HG03025 (cell line): ENCODE results near the gene HTR4.
"Not testable (repeated sequence)": the region's sequence is repeated elsewhere in the genome, so short reads cannot be mapped to it uniquely, and the experiment has no call there.

ENCODE experiments used
- ATAC-seq: cut with Tn5 transposase; IDR thresholded peaks from one replicate; pipeline ENCODE4 v1.9.1; 2021; ENCODE audit warnings: mild to moderate bottlenecking, moderate library complexity; ENCODE audit not compliant: unreplicated experiment, low FRiP score

HTR4 gene

DNA sequence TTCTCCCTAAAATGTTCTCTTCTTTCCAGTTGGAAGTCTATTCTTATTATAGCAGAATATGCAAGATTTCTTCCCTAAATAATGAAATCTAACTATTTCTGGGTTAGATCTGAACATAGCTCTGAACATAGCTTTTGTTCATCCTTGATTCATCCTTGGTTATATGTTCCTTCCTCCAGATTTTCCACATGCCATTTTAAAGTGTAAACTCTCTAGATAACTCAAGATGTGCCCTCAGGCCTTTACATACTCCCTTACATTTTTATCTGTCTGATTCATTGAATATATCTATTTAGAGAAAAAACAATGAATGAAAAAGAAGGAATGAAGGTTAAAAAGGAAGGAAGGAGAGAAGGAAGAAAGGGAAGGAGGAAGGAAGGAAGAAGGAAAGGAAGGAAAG lies 169.7 kb downstream of the HTR4 start:
- no peak for ATAC-seq

DNA sequence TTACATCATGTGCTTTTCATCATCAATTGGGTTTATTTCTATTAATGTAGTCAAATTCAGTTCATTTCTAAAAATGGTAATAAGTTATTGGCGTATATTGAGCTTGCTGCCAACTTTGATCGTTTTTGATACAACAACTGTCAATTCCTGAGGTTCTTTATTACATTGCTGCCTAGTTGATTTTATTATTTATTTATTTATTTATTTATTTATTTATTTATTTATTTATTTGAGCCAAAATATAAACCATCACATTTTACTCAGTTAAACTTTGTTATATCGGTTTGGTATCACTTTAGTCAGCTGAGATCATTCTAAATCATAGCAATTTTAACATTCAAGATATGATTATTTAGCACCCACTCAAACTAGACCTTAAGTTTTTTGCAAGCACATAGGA lies 170.6 kb downstream of the HTR4 start:
- ATAC-seq = no peak

DNA sequence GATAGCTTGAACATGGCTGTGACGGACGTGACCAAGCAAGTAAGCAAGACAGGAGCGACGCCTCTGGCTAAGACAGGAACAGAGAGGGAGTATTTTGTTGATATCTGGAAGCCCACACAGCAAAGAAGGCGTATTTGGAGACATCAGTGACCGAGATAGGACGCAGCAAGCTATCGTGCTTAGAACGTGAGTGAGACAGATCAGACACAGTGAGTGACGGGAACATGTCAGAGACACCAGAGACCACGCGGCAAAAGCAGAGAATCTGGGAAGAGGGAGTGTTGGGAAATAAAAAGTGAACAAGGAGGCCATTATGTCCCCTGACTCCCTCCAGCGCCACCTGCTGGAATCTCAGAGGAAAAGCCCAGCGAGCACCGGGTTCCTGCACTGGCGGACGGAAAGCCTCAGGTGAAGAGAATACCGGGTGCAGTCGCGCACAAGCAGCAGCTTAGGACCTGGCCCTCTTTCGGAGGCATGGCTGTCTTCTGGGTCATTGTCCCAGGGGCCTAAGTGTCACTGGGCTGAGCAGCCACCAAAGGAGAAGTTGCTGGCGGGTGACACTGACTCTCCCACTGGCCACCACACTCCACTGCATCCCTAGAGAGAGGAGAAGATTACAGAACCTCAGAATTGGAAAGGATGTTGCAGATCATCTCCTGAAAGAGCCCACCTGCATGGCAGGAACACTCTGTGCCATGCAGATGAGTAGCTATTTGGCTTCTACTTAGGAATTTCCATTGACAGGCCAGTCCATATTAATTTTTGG lies 171.4 kb downstream of the HTR4 start:
- peak; percentile 74 for ATAC-seq

DNA sequence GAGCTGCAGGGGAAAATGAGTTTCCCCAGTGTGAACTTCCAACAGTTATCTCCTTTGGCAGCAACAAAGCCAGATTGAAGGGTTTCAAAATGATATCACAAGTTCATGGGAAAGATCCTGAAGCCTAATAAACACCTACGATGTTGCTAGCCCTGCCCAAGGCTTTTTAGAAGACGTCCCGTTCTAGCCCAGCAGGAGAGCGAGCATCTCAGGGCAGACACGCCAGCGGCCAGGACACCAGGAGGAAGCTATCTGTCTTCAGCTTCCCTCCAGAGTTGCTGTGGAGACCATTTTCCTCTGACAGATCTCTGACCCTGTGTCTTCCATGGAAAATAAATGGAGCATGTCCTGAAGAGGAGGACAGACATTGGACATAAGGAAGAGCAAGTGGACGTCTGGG lies 172.1 kb downstream of the HTR4 start:
- ATAC-seq = no peak

DNA sequence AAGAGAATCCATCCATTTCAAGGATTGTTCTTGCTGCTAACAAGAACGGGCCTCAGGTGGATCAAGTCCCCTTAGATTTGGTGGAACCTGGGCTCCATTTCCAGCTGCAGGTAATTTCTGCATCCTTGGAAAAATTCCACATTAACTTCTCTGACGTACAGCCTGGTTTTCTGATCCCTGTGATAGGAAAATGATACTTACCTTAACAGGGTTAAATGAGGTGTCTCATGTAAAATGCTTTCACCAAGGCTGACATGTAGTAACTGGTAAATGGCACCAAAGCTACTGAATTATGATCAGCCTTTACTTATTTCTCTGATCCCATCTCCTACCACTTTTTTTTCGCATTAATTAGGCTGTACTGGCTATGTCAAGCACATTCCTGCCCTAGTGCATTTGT lies 176.9 kb downstream of the HTR4 start:
- ATAC-seq = no peak

DNA sequence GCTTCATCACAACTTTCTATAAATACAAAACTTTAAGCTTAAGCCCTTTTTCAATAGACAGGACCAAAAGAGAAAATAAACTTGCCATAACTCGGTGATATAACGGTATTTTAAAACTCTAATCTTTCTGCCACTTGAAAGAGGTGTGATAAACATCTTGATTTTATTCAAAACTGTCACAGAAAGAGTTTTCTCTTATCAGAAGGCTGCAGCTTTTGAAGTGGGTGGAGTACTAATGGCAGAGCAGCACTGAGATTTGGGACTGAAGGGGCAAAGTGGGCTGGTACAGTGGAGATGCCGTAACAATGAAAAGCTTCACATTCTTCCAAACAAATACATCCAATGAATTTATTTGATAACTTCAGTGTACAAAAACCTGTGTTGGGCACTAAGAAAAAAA lies 178.0 kb downstream of the HTR4 start:
- ATAC-seq = no peak

DNA sequence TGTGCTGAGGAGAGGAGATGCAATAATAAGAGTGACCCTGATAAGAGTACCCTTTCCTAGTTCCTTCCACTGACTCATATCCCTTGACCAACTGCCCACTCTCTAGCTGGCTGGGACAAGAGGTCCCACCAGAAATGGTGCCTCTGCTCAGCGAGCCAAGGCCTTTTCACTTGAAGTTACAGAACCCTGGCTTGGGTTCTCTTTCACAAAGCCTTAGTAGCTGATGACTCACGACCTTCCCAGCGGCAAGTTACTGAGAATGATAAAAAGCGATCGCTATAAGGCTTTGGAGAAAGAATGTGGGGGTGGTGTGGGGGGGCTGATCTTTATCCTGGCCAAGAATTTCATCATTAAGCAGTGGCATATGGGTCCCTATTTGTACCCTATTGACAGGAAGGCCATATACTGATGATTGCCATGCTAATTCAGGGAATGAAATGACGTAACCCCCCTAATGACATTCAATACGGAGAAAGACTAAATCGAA lies 180.3 kb downstream of the HTR4 start:
- ATAC-seq = no peak

DNA sequence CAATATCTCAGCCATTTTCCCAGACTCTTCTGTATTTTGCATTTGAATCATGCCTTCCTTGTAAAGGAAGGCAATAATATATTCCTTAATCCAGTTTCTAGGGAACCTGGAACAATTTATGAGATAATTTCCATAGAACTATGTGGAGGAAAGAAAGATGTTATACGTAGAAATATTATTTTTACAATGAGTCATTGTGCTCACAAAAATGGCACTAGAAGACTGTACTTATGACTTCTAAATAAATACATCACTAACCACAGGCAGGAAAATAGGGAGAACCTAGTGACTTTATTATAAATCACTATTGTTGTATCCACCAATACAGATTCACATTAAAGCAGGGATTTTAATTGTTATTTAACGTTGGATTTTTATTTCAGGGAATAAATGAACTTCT lies 182.9 kb downstream of the HTR4 start:
- ATAC-seq = no peak

DNA sequence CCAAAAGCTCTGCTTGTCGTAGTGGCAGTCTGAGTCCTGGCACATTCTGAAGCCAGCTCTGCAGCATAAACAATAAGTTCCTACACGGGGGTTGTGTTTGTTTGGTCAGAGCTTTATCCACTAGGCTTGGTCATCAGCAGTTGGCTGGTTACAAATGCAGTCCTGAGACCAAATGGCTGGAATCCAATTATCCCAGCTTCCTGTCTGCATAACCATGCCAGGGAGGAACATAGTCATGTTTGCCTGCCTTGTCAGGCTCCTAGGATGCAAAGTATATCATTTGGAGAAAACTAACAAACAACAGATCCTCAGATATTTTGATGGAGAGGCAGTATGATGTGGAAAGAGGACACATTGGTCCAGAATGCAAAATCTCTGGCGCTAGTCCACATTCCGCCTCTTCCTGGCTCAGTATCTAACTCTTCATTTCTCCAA lies 184.8 kb downstream of the HTR4 start:
- no peak for ATAC-seq

DNA sequence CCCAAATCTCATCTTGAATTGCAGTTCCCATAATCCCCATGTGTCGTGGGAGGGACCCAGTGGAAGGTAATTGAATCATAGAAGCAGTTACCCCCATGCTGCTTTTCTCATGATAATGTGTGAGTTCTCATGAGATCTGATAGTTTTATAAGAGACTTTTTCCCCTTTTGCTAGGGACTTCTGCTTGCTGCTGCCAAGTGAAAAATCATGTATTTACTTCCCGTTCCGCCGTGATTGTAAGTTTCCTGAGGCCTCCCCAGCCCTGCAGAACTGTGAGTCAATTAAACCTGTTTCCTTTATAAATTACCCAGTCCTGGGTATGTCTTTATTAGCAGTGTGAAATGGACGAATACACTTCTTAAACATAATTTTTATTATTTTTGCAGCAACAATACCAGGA lies 185.6 kb downstream of the HTR4 start:
- ATAC-seq = not testable (repeated sequence)

DNA sequence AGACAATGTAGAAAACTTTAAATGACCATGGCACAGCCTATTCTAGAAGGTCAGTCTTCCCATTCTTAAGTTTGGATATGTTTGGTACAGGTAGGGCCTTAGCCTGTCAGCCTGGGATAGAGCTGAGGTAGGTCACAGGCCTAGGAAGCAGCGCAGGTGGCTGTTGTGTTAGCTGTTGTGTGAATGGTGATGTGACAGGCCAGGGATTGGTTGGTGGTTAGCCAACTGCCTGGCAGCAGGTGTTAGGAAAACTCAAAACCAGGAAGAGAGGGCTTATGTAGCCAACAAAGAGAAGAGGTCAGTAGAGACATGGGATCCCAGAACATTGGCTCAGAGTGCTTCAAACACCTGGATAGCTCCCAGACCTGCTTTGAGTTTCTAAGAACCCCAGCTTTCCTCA lies 186.4 kb downstream of the HTR4 start:
- ATAC-seq = no peak

DNA sequence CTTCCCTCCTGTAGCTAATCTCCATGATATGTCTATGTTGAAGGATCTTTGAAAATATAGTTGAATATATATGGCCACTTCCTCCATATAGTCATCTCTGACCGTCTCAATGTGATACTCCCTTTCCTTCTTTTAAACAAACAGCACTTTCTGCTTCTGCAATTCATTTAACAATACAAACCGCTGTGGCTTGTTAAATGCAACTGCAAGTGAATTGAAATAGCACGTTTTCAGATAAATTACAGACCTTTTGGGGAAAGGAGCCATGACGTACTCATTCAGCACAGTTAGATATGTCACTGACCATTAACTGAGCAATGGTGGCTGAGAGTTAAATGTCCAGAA lies 188.1 kb downstream of the HTR4 start:
- ATAC-seq = no peak

DNA sequence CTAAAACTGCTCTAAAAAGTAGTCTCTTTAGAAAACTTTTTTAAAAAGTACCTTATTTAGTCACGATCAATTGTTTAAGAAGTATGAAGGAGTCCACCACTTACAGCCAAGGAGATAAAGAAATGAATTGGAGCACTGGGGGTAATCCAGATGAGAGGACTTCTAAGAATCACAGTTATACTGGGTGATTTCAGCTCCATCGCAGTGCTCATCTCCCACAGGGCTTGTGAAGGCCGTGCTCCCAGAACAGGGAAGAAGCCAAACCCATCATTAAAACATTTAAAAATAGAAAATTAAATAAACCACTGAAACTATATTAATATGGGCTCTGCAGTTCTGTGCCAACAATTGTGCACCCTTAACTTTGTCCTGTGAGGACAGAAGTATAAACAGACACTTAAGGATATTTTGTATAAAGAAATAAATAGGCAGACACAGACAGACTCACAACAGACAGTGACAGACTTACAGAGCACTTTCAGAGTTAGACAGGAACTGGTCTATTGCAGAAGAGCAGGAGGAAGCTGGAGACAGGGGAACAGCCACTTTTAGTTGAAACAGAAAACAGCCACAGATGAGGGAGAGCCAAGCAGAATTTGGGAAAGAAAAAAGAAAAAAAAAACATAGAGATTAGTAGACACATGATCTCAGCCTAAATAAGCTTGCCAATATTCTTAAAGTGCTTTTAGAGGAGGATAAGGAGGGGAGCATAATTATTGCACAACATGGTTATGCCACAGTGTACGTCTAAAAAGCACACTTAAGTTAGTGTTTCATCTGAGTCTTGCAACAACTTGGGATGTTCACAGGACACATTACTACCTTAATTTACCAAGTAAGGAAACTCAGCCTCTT lies 188.7 kb downstream of the HTR4 start:
- no peak for ATAC-seq

DNA sequence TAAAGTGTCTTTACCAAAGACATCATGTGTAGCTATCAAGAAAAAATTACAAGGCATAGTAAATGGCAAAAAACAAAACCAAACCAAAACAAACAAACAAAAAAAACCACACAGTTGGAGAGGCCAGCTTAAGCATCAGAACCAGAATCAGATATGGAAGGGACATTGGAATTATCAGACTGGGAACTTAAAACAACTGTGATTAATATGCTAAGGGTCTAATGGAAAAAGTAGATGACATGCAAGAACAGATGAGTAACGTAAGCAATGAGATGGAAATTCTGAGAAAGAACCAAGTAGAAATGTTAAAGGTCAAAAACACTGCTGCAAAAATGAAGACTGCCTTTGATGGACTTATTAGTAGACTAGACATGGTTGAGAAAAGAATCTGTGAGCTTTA lies 194.7 kb downstream of the HTR4 start:
- no peak for ATAC-seq

DNA sequence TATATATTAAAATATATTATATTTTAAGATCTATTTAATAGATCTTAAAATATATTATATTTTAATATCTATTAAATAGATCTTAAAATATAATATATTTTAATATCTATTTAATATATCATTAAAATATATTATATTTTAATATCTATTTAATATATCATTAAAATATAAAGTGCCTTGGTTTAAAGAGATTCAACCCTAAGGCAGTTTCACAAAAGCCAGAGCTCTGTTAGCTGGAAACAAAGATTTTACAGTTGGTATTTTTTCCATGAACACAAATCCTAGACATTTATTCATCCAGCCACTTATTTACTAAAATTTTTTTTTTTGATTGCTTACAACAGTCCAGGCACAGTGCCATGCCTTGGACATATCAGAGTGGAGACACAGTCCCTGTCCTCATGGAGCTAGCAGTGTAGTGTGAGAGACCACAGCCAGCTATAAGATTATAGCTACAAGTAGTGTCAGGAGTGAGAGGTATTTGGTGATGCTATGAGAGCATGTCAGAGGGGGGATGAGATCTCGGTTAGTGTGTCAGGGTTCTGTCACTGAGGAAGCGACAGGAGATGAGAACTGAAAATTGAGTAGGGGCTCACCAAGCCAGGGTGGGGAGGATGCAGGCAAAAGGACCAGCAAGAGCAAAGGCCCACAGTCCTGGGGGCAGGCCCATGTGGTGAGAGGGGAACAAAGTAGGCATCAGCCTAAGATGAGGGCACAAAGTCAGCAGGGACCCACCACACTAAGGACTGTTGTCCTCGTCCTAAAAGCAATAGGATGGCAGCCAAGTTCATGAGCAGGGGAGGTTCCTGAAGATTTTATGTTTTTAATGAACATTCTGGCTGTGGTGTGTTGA lies 196.1 kb downstream of the HTR4 start:
- no peak for ATAC-seq

DNA sequence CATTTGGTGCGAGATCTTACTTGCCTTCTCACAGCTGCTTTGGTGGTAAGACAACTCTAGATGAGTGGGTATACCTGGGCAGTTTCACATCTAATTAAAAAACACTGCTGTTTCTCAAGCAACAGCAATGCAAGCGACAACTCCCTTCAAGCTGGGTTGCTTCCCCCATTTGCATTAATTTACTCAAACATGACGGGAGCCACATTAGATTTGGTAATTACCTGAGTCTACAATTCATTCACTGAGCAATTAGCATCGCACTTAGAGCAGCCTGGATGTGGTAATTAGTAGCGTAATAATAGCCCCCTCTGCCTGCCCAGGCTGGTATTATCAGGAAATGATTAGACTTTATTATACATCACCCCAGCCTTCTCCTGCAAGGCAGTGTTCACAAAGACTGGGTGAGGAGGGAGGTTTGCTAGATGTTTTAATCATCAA lies 197.1 kb downstream of the HTR4 start:
- no peak for ATAC-seq

DNA sequence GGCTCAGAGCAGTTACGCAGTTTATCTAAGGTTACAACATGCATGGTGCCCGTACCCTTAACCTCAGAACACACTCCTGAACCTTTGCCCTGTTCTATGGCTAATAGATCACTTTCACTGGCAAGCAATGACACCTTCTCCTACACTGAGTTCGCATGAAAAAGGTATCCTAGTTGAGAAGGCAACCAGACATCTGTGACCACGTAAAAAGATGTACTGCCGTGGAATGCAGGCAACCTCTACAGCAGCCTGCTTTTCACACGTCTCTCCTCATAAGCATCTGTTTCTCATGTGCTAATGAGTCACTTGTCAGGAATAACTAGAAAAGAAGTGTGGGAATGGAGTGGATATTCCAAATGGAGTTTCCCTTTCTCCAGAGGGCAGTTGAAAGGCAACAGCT lies 199.1 kb downstream of the HTR4 start:
- ATAC-seq = no peak

DNA sequence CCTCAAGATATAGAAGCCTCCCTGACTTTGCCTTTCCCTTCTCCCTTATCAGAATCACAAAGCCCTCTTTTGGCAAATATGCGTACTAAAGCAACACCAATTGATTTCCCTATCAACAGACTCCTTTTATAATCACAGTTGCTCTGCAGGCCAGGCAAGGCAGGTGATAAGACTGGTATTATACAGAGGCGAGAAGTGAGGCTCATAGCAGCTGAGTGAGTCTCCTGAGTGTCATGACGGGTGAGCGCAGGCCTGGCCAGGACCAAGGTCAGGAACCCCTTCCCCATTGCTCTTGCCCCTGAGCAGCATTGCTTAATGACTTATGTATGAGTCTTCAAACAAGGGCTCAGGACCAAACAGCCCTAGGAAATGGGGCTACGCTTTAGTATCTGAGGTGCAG lies 199.8 kb downstream of the HTR4 start:
- ATAC-seq = no peak

DNA sequence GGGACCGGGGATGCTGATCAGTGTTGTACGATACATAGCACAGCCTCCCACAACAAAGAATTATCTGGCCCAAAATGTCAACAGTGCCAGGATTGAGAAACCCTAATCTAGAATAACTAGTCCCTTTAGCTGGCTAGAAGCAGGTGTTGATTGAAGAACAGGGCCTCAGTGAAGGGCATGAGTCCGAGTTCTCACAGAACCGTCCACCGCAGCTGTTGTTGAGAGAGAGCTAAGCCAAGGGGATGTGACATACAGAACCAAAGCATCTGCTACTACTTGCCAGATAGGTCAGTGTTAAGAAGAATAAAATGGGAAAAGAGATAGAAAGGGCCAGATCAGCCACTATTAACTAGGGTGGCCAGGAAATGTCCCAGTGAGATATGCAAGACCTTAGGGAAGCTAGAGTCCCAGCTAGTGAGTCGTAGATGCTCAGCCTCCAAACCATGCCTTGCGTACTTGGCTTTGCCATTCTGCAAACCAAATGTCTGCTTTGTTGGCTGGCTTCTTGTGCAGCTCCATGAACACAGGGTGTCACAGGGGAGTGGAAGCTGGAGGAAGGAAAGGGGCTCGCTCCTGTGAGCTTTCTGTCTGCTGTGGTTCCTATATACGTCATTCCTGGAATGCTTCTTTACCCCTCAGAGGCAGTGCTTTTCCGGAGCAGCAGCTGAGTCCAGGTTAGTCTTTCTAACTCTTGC lies 201.7 kb downstream of the HTR4 start:
- ATAC-seq = no peak

DNA sequence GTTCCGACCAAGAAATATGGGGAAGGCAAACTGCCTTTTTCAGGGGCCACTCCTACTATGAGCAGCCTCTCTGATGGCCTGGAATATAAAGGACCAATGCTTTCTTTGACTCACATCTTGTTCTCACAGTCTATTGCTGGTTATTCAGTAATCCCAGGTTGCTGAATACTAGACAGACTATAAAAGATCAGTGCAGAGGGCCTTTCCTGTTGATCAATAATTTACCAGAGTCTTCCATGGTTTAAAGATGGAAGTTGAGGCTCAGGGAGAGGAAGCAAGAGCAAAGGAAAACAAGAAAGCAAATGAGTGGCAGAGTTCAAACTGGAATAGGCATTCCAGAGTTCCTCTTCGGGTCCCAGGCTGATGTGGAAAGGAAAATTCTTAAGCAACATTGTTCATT lies 207.7 kb downstream of the HTR4 start:
- ATAC-seq = no peak
